Nucleus accumbens (tissue), 56 donors: ENCODE measurements around the gene IL11RA.
A peak's percentile ranks its signal among the peaks of the same experiment; 100 is the strongest.

Source experiments
- DNase-seq, 56 donors: peaks; one replicate each; lab custom pipeline; 2025; lab: John Stamatoyannopoulos, UW

IL11RA gene

GRCh38 chr9:34651876-34652601 is at the start of gene IL11RA:
Gene IL11RA (plus strand): TSS chr9:34652185. CDS start chr9:34655218, 3,033 bp downstream.
- peak in 55 of 56 donors; percentile 27 to 91 (median 81) for DNase-seq

DNA sequence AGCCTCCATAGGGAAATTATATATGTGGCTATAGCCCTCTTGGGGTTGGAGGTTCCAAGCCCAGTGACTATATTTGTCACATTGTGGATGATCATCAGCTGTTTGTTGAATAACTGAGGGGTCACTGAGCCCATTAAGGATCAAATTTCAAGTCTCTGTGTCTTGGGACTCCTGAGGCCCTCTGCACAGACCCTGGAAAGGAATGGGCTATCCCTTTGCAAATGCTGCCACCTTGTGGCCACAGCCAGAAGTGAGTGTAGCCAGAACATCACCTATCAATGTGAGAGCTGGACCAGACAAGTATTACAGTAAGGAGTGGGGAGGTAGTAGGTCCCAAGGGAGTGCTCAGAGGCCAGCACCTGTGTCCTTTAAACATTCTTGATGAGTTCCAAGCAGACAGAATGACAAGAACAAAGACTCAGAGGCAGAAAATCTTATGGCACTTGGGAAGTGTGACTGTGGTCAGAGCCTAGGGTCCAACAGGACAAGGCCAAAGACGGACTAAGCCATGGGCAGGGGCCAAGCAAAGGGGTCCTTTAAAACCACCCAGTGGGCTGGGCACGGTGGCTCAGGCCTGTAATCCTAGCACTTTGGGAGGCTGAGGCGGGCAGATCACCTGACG is 48.3 kb upstream of the IL11RA start:
- peak in 51 of 56 donors; percentile 17 to 93 (median 68) for DNase-seq

GRCh38 chr9:34606190-34606589 is 45.8 kb upstream of the IL11RA start:
- no peak for DNase-seq

DNA sequence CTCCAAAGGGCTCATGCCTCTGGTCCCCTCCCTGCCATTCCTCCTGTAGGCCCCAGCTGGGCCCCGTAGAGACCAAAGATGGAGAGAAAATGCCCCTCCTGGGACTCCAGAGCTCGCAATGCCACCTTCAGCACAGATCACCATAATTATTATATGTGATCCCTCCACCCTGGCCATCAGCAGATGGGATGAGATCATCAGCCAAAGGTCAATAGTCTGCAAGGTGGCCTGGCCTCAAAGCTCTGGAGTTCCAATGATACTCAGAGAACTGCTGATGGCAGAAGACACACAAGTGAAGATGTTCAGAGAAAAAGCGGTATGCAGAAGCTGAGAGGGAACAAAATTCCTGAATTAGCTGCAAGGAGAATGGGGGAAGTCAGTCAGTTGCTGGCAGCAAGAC is 45.1 kb upstream of the IL11RA start:
- no peak for DNase-seq

DNA sequence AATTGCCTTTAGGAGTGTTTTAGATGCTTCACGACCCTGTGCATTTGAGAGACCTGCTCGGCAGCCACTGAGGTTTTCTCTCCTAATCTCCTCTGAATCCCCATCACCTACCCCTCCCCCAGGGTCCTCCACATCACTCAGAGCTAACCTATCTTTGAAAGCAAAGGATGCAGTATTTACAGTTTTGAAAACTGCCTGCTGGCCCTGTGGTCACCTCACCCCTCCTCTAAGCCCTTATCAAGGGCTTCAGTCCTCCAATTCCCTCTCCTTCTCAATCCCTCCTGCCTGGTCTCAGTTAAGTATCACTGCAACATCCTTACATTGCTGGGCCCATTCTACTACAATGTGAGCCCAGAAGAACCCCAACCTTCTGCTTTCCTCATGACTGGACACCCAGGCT is 44.7 kb upstream of the IL11RA start:
- DNase-seq: no peak

GRCh38 chr9:34610434-34611206 is 41.4 kb upstream of the IL11RA start:
- DNase-seq: peak in 1 of 56 donors; percentile 8

DNA sequence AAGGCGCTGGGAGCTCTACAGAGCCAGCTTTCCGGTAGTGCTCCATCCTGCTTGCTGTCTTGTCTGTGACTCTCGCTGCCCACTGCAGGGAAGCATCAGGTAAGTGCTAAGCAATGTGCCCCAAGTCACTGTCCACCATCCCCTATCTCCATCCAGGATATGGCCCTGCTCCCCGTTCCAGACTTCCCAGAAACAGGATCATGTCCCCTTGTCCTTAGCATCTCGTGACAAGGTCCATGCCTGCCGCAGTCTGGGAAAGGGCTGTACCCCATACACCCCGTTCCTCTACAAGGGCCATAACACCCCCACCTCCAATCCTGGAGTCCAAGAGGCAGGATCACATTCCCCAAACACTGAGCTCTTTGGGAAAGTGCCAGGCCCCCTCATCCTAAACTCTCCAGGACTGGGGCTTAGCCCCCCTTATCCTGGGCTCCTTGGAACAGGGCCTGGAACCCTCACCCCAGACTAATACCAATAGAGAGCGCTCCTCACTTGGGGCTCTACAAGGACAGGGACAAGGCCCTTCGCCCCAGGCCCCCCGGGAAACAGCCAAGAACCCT is 40.7 kb upstream of the IL11RA start:
- DNase-seq: peak in 4 of 56 donors; percentile 23 to 51 (median 36)

- peak in 54 of 56 donors; percentile 29 to 90 (median 72) for DNase-seq
Observed at GRCh38 chr9:34611811-34612787, 39.9 kb upstream of the IL11RA start, which contains the start of gene RPP25L. Gene RPP25L (minus strand): TSS chr9:34612097. CDS start chr9:34611296, 801 bp downstream.

- DNase-seq: peak in 49 of 56 donors; percentile 13 to 88 (median 58)
Observed at GRCh38 chr9:34612788-34613390, 39.1 kb upstream of the IL11RA start.

DNA sequence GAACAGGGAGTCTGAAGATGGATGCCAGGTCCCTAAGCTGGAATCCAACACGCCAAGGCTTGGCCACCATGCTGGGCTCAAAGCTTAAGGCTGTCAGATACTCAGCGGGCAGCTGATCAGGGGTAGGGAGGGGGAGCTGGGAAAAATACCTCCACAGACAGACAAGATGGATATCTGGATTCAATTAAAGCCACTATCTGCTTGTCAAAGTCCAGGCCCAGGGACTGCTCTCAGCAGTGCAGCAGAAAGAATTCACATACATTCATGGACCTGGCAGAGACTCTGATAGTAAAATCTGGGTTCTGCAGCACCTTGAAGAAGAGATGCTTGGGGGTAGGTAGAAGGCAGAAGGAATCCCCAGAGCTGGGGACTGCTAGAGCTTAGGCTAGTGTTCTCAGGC is 36.9 kb upstream of the IL11RA start:
- no peak for DNase-seq

DNA sequence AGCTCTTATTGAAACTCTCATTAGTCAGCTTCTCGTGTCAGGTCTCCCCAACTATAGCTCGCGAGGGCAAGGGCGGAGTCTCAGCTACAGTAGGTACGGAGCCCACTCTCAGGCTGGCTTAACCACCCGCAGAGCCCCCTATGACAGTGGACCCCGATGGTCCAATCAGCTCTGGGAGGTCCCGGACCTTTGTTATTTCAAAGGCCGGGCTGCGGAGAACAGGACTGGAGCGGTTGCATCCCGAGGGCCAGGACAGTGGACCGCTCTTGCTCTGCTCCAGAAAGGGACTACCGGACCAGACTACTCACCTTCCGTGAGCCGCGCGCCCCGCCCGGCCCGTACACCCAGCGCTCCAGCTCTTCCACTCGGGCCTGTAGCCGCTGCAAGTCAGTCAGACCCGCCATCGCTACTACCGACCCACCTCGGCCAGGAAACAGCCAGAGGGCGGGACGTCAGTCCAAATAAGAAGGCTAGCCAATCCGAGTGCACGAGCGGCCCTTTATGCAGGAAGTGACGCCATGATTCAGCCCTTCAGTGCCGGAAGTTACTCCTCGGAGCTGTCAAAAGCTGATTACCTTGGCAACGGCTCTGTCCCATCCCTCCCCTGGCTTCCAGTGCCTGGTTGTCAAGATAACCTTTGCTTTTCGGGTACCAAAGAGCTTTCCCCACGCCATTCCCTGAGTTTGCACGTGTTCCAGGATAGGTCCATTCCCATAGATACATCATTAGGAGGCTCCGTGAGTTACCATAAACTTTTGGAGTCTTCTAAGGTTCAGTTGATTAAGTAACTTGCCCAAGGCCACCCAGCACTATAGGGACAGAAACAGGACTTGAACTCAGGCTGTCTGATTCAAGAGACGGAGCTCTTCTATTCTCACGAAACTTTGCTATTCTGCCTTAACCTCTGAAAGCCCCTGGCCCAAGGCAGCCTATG is 31.7 kb upstream of the IL11RA start, which contains the start of gene DCTN3:
TSS of gene DCTN3 (minus strand) at position 435 of the 934 bp plus-strand sequence. CDS start at position 404, 31 bp downstream.
- peak; percentile 49 to 98 (median 90) for DNase-seq

- DNase-seq: no peak
Observed at GRCh38 chr9:34623374-34624235, 28.4 kb upstream of the IL11RA start.

- DNase-seq: no peak
Observed at GRCh38 chr9:34624475-34625185, 27.4 kb upstream of the IL11RA start.

DNA sequence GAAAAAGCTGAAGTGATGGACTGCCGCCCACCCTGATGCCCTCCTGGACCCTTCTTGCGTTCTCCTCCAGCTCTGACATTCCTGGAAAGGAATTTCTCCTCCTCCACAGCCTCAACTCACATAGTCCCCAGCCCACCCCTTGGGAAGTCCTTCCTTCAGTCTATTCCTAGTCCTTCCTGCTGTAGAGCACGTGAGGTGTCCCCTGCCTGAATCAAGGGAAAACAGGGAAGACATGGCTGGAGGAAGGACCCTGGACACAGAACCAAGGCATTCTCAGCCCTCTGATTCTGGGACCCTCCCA is 26.8 kb upstream of the IL11RA start:
- DNase-seq: no peak

GRCh38 chr9:34627716-34628655 is 24.0 kb upstream of the IL11RA start:
- no peak for DNase-seq
